ENCODE measurements around the gene EGFLAM.

The EGFLAM gene

DNA sequence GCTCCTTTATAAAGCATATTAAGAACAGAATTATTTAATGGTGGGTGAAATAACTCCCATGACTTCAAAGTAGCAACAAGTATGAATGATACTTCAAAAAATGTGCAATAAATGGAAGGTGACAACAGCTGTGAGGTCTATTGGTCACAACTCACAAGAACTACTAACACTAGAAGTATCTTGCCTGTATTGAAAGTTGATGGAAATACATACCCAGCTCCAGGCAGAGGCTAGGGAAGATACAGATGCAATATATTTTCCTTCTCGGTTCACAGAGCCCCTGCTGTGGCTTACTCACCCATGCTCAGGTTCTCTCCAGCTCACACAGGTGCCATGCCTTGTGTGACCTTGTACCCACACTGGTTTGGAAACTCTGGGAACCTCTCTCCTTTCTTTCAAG, 164.3 kb downstream of the EGFLAM start:
- no peak for DNase-seq

DNA sequence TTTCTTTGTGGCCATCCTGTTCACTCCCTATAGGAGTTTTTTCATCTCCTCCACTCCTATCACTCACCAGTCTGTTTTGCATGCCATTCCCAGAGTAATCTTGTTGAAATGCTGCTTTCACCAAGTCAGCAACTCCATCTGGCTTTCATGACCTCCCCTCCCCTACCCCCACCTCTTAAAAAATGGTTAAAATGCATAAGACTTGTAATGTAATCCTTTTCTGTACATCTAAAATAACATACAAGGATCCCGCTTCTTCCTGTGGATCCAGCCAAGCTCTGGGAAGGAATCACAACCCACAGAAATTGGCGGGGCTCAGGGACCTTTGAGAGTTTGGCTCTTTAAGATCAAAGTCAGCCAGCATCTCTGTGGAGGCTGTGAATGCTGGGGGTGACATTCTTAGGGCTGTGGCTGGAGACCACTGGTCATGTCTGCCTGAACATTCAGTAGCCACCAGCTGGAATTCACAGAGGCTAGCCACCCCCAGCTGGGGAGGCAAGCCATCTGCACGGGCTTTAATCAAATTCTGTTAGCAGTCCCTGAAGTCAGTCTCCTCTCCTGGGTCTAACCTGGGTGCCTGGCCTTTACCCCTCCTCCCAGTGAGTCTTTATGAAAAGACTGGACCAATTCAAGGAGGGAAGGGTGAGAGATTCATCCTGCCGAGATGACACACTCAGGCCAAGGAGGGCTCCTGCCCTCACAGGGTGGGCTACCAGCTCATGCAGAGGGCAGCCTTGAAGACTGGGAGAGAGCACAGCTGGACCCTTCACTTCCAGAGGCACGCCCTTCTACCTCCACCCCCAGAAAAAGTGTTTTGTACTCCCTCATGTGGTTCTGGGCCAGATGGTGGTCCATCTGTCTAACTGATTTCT, 165.2 kb downstream of the EGFLAM start:
- no peak for DNase-seq

DNA sequence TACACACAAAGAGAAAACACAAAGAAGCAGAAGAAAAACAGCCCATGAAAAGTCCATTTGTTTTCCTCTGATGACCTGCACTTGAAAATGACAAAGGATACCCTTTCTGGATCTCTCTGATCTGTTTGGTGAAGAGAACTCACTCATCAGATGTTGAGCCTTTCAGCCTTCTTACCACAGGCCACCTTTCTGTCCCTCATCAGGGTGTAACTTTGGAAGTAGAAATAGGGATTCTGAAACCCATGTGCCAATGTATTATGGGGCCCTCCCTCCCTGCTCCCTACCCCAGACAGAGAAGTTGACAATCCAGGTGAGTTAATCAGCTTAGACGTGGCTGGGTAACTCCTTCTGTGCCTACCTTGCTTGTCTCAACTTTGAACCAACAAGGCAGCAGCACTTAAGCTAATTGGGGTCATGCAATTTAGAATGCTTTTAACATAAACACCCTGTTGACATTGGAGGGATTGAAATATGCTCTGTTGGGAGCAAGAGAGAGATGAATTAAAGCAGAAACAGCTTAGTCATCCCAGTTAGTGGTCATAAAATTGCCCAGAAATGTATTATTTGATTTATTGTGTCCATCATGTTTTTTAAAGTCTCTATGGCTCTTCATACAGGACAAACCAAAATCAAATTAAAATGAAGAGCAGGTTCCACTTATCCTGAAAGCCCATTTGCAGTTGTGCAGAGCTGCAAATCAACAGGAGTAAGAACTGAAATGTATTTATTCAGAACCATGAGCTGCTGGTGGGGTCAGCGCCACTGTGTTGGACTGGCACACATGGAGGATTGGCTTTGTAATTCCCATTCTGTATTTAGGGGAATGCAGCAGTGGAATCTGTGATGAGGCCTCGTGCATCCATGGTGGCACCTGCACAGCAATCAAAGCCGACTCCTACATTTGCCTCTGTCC, 166.0 kb downstream of the EGFLAM start:
- no peak for DNase-seq

DNA sequence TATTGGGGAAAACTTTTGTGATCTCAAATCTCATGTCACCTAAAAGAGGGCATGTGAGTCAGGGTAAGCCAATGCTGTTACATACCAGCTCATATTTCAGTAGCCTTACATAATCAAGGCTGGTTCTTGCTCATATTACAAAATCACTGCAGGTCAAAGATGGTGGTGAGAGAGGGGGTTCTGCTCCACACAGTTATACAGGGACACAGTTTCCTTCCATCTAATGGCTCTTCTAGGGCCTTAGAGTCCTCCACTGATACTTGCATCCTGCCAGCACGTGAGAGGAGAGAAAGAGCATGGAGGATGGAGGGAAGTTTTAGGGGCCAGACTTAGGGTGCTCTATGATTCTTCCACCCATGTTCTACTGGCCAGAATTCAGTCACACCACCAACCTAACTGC, 168.1 kb downstream of the EGFLAM start:
- DNase-seq = peak; percentile 37

DNA sequence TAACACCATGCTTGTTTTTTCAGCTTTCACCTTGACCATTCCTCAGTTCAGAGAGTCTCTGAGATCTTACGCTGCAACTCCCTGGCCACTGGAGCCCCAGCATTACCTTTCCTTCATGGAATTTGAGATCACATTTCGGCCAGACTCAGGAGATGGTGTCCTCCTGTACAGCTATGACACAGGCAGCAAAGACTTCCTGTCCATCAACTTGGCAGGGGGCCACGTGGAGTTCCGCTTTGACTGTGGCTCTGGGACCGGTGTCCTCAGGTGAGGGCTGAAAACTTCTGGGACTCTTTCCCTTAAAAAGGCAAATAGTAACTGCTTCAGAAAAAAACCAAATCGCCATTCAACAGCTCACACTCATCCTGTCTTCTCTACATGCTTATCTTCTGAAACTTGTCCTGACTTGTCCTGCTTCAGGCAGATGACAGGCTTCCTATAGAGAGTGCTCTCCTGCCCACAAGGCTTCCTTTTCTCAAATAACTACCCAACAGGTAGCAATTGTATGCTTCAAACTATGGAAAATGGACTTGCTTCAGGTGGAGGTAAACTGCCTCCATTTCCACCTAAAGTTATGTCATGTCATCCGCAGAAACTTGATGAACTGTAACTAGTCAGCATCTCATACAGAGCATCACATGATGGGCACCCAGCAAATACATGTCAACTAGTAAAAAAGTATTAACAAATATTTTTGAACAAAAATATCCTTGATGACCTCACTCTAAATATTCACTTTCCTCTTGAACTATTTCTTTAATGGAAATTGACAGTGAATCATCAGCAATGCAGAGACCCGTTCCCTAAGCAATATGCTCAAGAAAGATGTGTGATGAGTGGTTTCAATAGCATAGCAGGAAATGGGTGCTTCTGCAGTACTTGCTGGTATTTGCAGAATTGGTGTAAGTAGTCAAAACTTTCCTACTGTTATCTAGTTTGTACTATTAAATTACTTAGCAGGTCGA, 168.9 kb downstream of the EGFLAM start:
- peak; percentile 47 for DNase-seq

DNA sequence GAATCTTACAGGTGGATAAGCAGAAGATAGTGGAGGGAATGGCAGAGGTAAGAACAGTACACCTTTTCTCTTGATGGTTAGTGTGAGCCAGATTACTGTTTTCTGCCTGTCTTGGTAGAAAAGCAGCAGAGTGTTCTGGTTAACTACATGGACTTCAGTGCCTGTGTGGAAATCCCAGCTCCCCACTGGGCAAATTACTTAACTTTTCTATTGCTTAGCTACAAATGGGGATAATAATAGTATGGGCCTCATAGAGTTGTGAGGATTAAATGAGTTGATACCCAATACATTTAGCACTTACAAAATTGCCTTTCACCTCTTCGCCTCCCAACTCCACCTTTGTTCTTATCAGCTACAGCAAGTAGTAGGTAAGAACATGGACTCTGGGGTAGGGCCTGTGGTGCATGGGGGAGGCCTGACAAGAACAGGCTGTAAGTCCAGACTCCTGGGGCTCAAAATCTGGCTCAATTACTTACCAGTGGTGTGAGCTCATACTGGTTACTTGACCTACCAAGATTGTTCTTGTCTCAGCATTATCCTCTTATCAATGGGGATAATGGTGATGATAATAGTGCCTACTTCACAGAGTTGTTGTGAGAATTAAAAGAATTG, 173.0 kb downstream of the EGFLAM start:
- no peak for DNase-seq

DNA sequence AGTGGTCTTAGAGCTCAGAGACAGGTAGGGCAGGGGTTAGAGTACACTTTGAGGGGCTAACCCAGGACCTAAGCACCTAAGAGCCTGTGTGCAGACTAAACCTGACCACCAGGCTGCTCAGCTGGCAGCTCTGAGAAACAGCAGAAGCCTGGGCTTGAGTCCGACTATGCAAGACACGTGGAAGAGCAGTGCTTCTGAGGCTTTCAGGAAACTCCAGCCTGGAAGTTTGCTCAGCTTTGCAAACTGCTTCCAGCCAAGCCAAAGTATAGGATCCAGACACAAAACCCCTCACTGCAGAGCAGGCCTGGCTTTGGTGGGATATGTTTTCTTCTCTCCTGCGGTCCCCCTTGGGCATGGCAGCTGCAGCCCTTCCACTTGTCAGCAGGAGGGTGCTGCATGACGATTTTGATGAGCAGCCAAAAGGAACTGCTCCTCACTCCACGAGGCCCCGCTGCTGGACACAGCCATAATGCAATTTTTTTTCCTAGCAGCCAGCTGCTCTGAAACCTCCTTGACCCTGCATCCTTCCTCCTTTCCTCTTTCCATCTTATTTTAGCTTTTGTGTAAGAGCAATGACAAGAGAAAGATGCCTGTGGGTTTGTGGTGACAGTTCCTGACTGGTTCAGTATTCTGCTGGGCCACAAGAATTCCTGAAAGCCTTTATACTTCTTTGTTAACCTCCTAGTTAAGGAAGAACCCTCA, 175.0 kb downstream of the EGFLAM start:
- DNase-seq = peak; percentile 80

DNA sequence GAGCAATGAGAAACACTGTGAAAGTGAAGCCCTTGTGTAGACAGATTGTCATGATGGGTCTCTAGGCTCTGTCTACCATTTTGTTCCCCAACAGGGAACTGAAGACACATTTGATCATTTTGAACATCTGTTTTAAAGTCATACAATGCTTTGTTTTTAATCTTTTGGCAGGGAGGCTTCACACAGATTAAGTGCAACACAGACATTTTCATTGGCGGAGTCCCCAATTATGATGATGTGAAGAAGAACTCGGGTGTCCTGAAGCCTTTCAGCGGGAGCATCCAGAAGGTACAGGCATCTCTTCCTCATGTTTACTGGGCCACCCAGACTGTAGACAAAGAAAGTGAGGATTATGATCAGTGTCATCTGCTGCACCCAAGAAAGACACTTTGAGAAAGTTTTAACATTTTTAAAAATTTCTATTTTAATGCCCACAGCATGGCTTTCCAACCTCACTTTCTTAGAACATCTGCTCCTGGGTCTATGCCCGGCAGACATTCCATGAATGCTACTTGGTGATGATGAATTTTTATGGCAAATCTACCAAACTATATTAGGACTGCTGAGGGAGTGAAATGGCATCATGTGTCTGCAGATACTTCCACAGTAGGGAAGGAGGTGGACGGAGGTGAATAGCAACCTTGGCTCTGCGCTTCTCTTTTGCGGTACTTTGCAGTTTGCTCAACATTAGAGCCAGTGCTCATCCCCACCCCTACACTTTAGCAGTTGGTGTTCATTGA, 176.8 kb downstream of the EGFLAM start:
- DNase-seq = peak; percentile 53

DNA sequence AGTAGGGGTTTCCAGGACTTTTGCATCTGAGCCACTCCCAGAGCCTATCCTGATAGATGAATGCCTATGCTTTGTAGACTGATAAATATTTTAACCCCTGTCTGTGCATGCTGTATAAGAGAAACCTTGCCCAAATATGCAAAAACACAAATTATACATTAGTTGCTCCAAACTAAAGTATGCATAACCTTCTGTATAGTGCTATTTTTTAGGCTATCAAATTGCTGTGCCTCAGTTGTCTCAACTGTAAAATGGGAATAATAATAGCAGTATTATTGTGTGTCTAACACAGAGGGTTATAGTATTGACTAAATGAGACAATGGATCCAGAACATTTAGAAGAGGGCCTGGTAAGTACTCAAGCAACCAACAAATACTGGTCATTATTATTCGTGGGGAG, 180.4 kb downstream of the EGFLAM start:
- DNase-seq = no peak

DNA sequence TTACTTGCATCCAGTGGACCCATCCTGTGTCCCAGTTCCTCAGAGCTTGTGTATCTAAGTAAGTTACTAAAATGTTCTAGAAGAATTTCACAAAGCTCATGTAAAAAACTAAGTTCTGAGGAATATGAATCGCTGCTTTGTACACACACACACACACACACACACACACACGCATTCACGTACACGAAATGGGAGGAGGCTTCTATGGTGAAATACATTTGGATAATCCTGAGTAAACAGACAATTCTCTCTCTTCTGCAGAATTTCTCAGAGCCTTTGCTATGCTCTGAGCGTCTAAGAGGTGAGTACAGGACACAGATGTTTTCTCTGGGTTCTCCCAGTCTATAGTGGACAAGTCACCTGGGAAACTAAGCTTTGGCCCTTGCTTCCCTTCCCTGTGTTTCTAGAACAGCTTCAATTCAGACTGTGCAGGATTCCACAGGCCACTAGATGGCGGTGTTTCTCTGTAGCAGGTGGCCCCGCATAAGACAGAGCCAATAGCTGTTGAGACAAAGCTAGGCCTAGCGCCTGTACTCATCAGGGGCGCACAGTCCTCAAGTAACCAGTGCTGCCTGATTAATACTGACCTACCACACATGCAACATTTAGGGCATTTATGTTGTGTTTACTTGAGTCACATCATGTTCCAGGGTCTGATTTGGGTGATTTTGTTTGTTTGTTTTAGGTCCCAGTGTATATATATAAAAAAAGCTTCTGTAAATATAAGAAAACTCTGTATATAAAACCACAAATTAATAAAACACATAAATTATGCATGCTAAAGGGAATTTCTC, 183.3 kb downstream of the EGFLAM start:
- peak; percentile 89 for DNase-seq

DNA sequence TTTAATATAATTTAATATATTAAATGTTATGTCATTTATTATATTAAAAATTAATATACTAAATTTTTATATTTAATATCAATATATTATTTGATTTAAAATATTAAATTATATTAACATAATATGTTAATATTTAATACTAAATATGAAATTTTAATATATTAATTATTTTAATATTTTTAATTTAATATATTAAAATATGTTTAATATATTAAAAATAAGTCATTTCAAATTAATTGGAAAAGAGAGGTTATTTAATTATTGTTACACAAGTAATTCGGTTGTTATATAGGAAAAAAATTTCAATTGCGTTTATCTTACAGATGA, 183.9 kb downstream of the EGFLAM start:
- DNase-seq = no peak

DNA sequence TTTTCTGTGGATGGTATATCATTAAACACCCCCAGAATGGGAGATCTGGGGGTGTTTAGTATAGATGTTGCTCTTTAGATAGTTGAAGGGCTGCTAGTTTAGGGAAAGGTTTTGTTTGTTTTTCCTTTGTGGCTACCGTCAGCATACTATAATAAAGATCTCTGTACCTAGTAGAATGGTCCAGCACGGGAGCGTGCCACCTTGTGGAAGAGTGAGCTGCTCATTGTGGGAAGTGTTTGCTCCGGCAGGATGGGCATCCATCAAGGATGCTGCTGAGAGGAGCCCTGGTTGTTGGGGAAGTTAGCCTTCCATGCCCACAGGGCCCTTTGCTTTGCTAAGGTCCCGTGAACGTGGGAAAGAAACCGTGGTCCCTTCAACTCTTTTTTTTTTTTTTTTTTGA, 185.0 kb downstream of the EGFLAM start:
- DNase-seq = no peak

DNA sequence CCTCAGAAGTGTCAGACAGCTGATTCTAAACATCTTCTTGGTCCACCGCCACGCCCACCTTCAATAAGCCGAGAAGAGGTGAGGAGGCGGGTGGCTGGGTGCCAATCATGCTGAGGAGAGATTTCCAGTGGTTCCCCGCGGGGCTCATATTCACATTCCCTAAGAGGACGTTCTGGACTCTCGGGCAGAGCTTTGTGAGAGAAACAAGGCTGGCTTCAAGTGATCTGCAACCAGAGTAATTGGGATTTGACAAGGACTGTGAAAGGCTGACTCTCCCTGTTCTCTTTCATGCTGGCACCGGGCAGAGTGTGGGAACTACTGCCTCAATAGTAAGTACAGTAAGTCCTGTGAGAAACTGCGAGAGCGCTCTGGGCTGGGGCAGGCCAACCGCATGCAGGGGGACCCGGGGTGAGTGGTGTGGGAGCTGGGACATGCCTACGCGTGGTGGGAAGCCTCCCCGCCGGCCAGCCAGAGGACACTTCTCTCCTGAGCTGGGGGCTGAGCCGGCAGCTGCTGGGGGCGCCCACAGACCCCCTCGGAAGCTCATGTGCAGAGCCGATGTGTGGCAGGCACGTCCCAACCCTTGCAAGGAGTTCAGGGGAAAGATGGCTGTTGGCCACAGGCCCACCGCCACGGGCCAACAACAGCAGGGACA, 187.1 kb downstream of the EGFLAM start:
- peak; percentile 38 for DNase-seq

DNA sequence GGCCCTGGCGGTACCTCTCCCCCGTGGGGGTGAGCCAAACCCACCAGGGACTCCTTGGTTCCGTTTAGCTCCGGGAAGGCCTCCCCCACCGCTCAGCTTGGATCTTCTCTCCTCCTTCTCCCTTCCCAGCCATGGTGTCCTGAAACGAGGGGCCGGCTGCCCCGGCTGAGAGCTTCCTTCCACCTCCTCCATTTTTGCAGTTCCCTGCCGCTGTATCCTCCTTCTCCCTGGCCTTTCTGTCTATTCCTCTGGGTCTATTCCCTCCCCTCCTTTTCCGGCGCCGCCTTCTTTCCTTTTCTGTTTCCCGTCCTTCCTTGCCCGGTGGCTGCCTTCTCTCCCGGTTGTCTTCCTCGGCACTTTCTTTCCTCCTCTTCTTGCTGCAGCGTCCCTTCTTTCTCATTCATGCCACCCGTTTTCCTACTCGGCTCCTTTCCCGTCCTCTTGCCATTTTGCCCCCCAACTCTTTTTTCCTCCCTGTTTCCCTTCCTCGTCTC, 187.7 kb downstream of the EGFLAM start:
- no peak for DNase-seq

DNA sequence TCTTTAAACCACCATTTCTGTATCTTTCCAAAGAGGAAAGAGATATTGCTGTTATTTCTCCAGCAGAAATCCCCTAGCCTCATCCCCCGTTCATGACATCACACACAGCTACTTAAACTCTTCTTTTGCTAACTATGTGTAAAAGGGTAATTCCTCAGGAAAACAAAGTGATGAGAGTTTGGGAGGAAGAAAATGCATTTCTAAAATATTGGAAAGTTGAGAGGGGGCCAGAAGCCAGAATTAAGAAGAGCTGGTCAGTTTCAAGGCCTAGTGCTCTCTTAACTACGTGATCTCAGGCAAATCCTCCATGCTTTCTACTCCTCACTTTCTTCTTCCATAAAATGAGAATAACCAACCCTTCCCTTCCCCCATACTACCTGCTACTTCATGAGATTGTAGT, 188.7 kb downstream of the EGFLAM start:
- DNase-seq = no peak

DNA sequence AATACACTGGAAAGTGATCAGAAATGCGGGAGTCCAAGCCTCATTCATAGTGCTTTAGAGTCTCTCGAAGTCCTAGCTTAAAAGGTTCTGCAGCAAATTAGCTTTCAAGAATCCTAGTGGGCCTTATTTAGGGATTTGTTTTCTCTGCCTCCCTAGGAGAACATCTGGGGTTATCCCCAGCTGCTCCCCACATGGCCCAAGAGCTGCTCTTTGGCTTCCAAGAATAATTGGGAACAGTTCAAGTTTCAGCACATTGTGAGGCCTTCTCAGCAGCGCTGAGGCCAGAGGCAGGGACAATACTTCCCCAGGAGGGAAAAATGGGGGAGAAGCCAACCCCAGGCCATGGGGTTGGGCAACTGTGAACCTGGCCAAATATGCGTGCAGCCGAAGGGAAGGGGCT, 189.4 kb downstream of the EGFLAM start:
- DNase-seq = no peak

DNA sequence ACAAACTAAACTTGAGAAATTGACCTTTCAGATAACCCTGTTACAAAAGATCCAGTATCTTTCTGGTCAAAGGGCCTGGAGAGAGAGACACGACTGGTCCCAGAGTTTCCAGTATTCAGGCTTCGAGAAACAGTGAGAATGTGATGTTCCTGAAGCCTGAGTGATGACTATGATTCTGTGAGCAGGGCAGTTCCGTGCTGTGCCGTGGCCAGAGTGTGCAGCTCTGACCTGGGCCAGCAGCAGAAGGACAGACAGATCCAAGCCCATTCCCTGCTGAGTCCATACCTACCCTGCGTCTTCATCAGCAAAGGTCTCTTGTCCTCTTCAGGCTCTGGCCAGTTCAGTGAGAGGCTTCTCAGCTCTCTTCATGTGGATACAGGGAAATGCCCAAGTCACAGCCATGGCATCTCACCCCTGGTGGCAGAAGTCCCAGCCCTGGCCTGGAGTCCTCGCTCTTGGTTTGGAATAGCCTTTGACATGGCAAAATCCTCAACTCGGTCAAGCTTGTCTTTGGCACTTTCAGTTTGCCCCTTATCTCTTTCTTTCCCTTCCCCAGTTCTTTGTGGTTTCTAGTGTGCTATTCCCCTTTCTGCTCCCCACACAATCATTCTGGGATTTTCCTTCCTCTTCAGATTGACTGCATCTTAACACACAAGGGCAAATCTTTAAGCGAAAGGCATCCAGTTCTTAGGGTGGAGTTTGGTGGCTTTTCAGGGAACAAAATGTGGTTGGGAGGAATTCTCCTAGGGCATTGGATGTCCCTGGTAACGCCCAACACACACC, 190.4 kb downstream of the EGFLAM start:
- no peak for DNase-seq

DNA sequence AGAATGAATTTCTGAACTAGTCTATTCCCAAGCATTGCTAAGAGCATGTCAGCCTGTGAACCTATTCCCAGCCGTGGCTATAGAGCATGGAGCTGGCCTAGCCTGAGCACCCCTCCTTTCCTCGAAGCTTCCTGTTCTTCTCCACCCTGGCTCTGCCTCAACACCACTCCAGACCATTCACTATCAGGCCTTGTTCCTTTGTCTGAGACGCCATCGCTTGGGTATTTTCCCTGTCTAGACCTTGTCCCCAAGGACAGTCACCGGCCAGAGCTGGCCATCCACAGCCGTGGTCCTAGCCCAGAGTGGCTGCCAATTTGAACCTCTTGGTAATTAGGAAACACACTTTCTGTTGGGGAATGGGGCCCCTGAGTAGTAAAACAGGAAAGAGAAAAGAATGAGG, 192.3 kb downstream of the EGFLAM start:
- DNase-seq = no peak

Measured in EL (cell line).